Osteocyte (in vitro differentiated cells): ENCODE data around the gene SYNE1. TPM values are rescaled to one million over a fixed set of nuclear protein-coding genes. Genes with fewer than 3 reads are reported as not detected.

Source experiments
- DNase-seq: peaks from one replicate; pipeline ENCODE4 v3.0.0; 2021; ENCODE audit warnings: mixed read lengths; ENCODE audit not compliant: unreplicated experiment; ENCODE audit errors: extremely low spot score
- H3K27ac Mint-ChIP-seq: one replicate; pipeline ENCODE4 v1.8.0; 2021; ENCODE audit warnings: mild to moderate bottlenecking, mixed read lengths; ENCODE audit not compliant: unreplicated experiment
- H3K27me3 Mint-ChIP-seq: one replicate; pipeline ENCODE4 v1.8.0; 2021; ENCODE audit warnings: mixed read lengths; ENCODE audit not compliant: unreplicated experiment
- H3K36me3 Mint-ChIP-seq: one replicate; pipeline ENCODE4 v1.8.0; 2021; ENCODE audit warnings: mixed read lengths; ENCODE audit not compliant: unreplicated experiment
- H3K4me1 Mint-ChIP-seq: one replicate; pipeline ENCODE4 v1.8.0; 2021; ENCODE audit warnings: mixed read lengths; ENCODE audit not compliant: unreplicated experiment
- H3K4me3 Mint-ChIP-seq: one replicate; pipeline ENCODE4 v1.8.0; 2021; ENCODE audit warnings: mild to moderate bottlenecking, moderate library complexity, mixed read lengths; ENCODE audit not compliant: unreplicated experiment
- H3K9me3 Mint-ChIP-seq: one replicate; pipeline ENCODE4 v1.8.0; 2021; ENCODE audit warnings: mixed read lengths; ENCODE audit not compliant: unreplicated experiment
- CTCF ChIP-seq: fragments of 200-600 bp; sonication (generic); IDR thresholded peaks from 2 replicates; pipeline ENCODE4 v1.5.0; 2021; ENCODE audit warnings: antibody characterized with exemption, mild to moderate bottlenecking, moderate library complexity
- total RNA-seq: library from RNA; stranded (reverse); gene quantifications from 2 replicates; pipeline ENCODE4 v1.2.1, GENCODE V29; 2021

The SYNE1 gene
- total RNA-seq, 1 donor from 2014 or later: 130 TPM

- Mint-ChIP-seq H3K4me1 (peaks cover 35% of the 10 kb centered on the region), H3K27ac (peak overlapping the region; percentile 72), H3K9me3 (no peaks in the 10 kb centered on the region), H3K36me3 (peaks cover 35% of the 10 kb centered on the region), H3K4me3 (peak overlapping the region; percentile 4), H3K27me3 (no peaks in the 10 kb centered on the region)
- DNase-seq: no peak
- no peak for TF ChIP-seq CTCF
These were observed 365.2 kb downstream of the SYNE1 start for GRCh38 chr6:152271776-152272464.

DNA sequence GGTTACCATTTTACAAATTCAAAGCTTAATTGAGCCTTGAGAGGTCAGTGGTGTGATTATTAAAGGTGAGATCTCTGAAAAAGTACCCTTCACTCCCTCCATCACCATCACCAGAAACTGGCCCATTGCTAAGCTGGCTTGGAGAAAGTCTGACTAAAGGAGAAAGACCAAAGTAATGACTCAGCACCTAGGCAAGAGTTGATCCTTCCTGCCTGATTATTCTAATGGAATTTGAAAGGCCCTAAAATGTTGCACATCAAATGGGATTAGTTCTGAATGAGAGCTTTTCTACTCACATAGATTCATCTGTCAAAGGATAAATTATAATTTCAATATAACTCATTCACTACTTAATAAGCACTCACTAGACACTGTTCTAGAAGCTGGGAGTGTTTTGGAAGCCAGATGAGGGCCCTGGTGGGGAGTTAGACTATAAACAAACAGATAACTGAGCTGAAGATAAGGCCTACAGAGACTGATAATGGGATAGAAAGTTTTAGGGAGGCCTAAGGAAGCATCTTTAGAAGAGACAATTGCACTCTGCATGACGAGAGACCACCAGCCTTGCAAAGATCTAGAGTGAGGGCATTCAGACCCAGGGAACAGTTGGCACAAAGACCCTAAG, 366.7 kb downstream of the SYNE1 start:
- no peak overlapping the region for H3K27ac Mint-ChIP-seq
- no peaks in the 10 kb centered on the region for H3K9me3 Mint-ChIP-seq
- peaks cover 29% of the 10 kb centered on the region for H3K36me3 Mint-ChIP-seq
- H3K4me3 Mint-ChIP-seq: no peak overlapping the region
- no peaks in the 10 kb centered on the region for H3K27me3 Mint-ChIP-seq
- H3K4me1 Mint-ChIP-seq: peaks cover 44% of the 10 kb centered on the region
- no peak for TF ChIP-seq CTCF
- no peak for DNase-seq

DNA sequence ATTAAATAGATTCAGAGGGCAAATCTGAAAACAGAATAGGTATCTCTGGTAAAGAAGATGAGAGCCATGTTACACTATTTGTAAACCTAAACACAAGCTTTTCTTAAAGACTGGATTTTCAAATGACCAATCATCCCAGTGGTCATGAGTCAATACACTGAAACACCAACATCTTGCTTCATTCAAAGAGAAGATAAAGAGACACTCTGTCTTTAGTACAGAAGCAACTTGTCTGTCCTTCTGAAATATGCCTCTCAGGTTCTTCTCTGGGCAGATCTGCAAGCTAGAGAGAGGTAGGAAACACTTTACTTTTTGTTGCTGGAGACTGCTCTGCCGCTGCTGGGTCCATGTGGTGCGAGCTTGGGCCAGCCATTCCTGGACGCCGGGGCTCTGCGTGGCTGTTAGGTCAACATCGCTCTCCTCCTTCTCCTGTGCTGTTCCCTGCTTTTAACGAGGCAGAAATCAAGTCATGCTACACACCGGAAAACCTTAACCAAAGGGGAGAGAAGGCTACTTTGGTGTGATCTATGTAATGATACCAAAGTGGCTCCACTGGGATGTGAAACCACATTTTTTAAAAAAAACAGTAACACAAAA, 368.2 kb downstream of the SYNE1 start:
- Mint-ChIP-seq H3K4me1 (peaks cover 41% of the 10 kb centered on the region), H3K27ac (no peak overlapping the region), H3K4me3 (no peak overlapping the region), H3K27me3 (no peaks in the 10 kb centered on the region), H3K36me3 (peaks cover 26% of the 10 kb centered on the region), H3K9me3 (no peaks in the 10 kb centered on the region)
- no peak for DNase-seq
- TF ChIP-seq CTCF: no peak

DNA sequence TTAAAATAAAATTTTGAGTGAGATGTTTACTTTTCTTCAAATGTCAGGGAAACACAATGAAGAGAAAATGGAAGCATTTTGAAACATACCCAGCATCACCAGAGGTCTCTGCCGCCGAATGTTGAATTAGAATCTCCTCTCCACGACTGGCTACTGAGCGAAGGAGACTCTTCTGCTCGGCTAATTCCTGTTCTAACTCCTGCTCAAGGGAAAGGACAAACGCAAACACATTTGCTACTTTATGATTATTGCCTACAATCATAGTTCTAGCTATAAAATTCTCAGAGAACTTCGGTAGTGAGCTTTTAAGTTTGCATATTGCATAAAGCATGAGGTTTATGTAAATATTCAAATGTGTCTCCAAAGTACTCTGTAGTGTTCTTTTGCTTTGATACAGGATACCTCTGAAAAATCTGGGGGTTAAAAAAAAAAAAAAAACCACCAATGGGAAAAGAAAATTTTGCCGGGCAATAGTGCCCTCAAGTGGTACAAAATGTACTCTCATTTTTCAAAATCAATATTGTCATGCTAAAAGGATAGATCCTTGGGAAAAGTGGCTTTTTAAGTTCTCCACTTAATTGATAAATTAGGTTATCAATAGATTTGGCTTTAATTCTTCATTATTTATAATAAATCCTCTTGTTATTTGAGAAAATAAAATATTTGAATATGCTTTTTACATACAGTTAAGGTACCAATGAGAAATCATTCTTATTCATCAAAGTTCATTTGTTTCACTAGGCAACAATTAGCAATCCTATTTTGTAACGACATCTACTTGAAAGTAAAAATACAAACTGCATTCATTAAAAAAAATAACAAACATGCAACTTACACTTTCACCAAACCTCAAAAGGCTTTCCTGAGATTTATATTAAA, 369.0 kb downstream of the SYNE1 start:
- Mint-ChIP-seq H3K27ac (no peak overlapping the region), H3K27me3 (no peaks in the 10 kb centered on the region), H3K4me3 (no peak overlapping the region), H3K9me3 (no peaks in the 10 kb centered on the region), H3K36me3 (peaks cover 21% of the 10 kb centered on the region), H3K4me1 (peaks cover 34% of the 10 kb centered on the region)
- no peak for DNase-seq
- TF ChIP-seq CTCF: peak; percentile 71
